Mesendoderm (in vitro differentiated cells): ENCODE data around the gene PPM1J.
"Not testable (repeated sequence)": the region's sequence is repeated elsewhere in the genome, so short reads cannot be mapped to it uniquely, and the experiment has no call there.

Experiments
- DNase-seq: peaks from one replicate; pipeline ENCODE4 v3.0.0; 2013
- H2AK5ac ChIP-seq: 2 replicates; pipeline ENCODE4 v1.6.1; 2013; ENCODE audit warnings: low read length, inconsistent platforms
- H2BK120ac ChIP-seq: 2 replicates; pipeline ENCODE4 v1.6.1; 2013; ENCODE audit warnings: low read depth, mild to moderate bottlenecking, low read length, moderate library complexity, mixed read lengths
- H2BK15ac ChIP-seq: replicated peaks from 2 replicates; pipeline ENCODE4 v1.6.1; 2013; ENCODE audit warnings: low read depth, mild to moderate bottlenecking, moderate library complexity
- H2BK5ac ChIP-seq: 2 replicates; pipeline ENCODE4 v1.6.1; 2013; ENCODE audit warnings: low read length, inconsistent platforms
- H3K18ac ChIP-seq: 2 replicates; pipeline ENCODE4 v1.6.1; 2013; ENCODE audit warnings: mild to moderate bottlenecking, low read length, mixed read lengths
- H3K23ac ChIP-seq: one replicate; pipeline ENCODE4 v1.6.1; 2013; ENCODE audit warnings: low read length
- H3K27ac ChIP-seq: 2 replicates; pipeline ENCODE4 v1.5.1; 2013; ENCODE audit warnings: low read depth, mild to moderate bottlenecking, inconsistent platforms, low read length, moderate library complexity
- H3K27me3 ChIP-seq: 2 replicates; pipeline ENCODE4 v1.6.1; 2013; ENCODE audit warnings: low read length, control low read depth, mild to moderate bottlenecking, inconsistent platforms; ENCODE audit not compliant: insufficient read depth, poor library complexity
- H3K36me3 ChIP-seq: 2 replicates; pipeline ENCODE4 v1.6.1; 2013; ENCODE audit warnings: low read length, inconsistent platforms; ENCODE audit not compliant: control insufficient read depth, insufficient read depth
- H3K4ac ChIP-seq: one replicate; pipeline ENCODE4 v1.6.1; 2013; ENCODE audit warnings: low read depth, mild to moderate bottlenecking, low read length, moderate library complexity
- H3K4me1 ChIP-seq: 2 replicates; pipeline ENCODE4 v1.6.1; 2013; ENCODE audit warnings: low read depth, low read length, inconsistent platforms; ENCODE audit not compliant: control insufficient read depth
- H3K4me2 ChIP-seq: 2 replicates; pipeline ENCODE4 v1.6.1; 2013; ENCODE audit warnings: low read length
- H3K4me3 ChIP-seq: 2 replicates; pipeline ENCODE4 v1.5.1; 2013; ENCODE audit warnings: mild to moderate bottlenecking, low read length
- H3K56ac ChIP-seq: one replicate; pipeline ENCODE4 v1.6.1; 2013; ENCODE audit warnings: low read length
- H3K79me1 ChIP-seq: 2 replicates; pipeline ENCODE4 v1.6.1; 2013; ENCODE audit warnings: low read length, inconsistent platforms
- H3K79me2 ChIP-seq: 2 replicates; pipeline ENCODE4 v1.6.1; 2013; ENCODE audit warnings: mild to moderate bottlenecking, low read length; ENCODE audit not compliant: control insufficient read depth, insufficient read depth
- H3K9ac ChIP-seq: 2 replicates; pipeline ENCODE4 v1.6.1; 2013; ENCODE audit warnings: low read length, inconsistent platforms
- H4K5ac ChIP-seq: one replicate; pipeline ENCODE4 v1.6.1; 2013; ENCODE audit warnings: low read length
- H4K8ac ChIP-seq: one replicate; pipeline ENCODE4 v1.6.1; 2013; ENCODE audit warnings: low read depth, mild to moderate bottlenecking, control low read depth, low read length, moderate library complexity
- WGBS: extraction: QIAGEN DNeasy Blood & Tissue Kit; methylation state at CpG from one replicate; pipeline ENCODE4 v1.1.7; 2013; ENCODE audit warnings: low lambda C conversion rate, missing lambda C conversion rate; ENCODE audit not compliant: insufficient coverage; ENCODE audit errors: extremely low coverage; 5-methylcytosine and 5-hydroxymethylcytosine counted together

The PPM1J gene

DNA sequence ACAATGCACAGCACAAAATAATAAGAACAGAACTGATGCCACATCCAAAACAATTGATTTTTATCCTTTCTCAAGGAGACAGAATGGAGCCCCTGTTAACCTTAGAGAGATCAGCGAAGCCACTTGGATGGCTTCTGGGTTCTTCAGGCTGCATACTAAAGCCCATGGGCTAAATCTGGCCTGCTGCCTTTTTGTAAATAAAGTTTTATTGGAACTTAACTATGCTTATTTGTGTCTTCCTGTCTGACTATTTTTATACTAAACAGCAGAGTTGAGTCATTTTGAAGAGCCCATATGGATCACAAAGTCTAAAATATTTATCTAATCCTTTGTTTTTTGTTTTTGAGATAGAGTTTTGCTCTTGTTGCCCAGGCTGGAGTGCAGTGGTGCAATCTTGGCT lies 16.3 kb upstream of the PPM1J start:
- H3K79me2 ChIP-seq = no peaks in the 10 kb centered on the region
- H3K18ac ChIP-seq = no peak overlapping the region
- H3K4me3 ChIP-seq = no peak overlapping the region
- WGBS = no CpG with 5 or more reads among the region's 1 CpG
- no peak overlapping the region for H3K23ac ChIP-seq
- H2BK5ac ChIP-seq = no peak overlapping the region
- no peaks in the 10 kb centered on the region for H3K79me1 ChIP-seq
- no peaks in the 10 kb centered on the region for H3K36me3 ChIP-seq
- no peak overlapping the region for H4K5ac ChIP-seq
- no peak overlapping the region for H2BK120ac ChIP-seq
- no peak for DNase-seq
- H3K4me1 ChIP-seq = no peaks in the 10 kb centered on the region
- no peak overlapping the region for H4K8ac ChIP-seq
- no peak overlapping the region for H2BK15ac ChIP-seq
- H3K27ac ChIP-seq = no peak overlapping the region
- H3K9ac ChIP-seq = no peak overlapping the region
- no peak overlapping the region for H2AK5ac ChIP-seq
- H3K4me2 ChIP-seq = no peak overlapping the region
- no peaks in the 10 kb centered on the region for H3K27me3 ChIP-seq
- no peak overlapping the region for H3K4ac ChIP-seq
- H3K56ac ChIP-seq = no peak overlapping the region

GRCh38 chr1:112729909-112730308 lies 14.8 kb upstream of the PPM1J start:
- no peak overlapping the region for H2BK15ac ChIP-seq
- H2AK5ac ChIP-seq = no peak overlapping the region
- no CpG with 5 or more reads among the region's 1 CpG for WGBS
- no peaks in the 10 kb centered on the region for H3K79me2 ChIP-seq
- H3K4me1 ChIP-seq = no peaks in the 10 kb centered on the region
- DNase-seq = no peak
- H3K9ac ChIP-seq = no peak overlapping the region
- no peak overlapping the region for H3K4me2 ChIP-seq
- H3K79me1 ChIP-seq = no peaks in the 10 kb centered on the region
- H2BK5ac ChIP-seq = no peak overlapping the region
- H4K8ac ChIP-seq = no peak overlapping the region
- no peak overlapping the region for H3K23ac ChIP-seq
- no peak overlapping the region for H4K5ac ChIP-seq
- H3K18ac ChIP-seq = no peak overlapping the region
- no peaks in the 10 kb centered on the region for H3K36me3 ChIP-seq
- no peak overlapping the region for H3K4ac ChIP-seq
- H3K27me3 ChIP-seq = no peaks in the 10 kb centered on the region
- no peak overlapping the region for H3K4me3 ChIP-seq
- no peak overlapping the region for H2BK120ac ChIP-seq
- no peak overlapping the region for H3K27ac ChIP-seq
- H3K56ac ChIP-seq = no peak overlapping the region

DNA sequence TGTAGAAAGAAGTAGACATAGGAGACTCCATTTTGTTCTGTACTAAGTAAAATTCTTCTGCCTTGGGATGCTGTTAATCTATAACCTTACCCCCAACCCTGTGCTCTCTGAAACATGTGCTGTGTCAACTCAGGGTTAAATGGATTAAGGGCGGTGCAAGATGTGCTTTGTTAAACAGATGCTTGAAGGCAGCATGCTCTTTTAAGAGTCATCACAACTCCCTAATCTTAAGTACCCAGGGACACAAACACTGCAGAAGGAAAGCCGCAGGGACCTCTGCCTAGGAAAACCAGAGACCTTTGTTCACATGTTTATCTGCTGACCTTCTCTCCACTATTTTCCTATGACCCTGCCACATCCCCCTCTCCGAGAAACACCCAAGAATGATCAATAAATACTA lies 13.9 kb upstream of the PPM1J start:
- WGBS = no CpG with 5 or more reads among the region's 3 CpGs
- DNase-seq = not testable (repeated sequence)

GRCh38 chr1:112728306-112728971 lies 13.3 kb upstream of the PPM1J start:
- not testable (repeated sequence) for H3K23ac ChIP-seq, H2BK120ac ChIP-seq, H3K36me3 ChIP-seq, H2AK5ac ChIP-seq, H3K4me2 ChIP-seq, DNase-seq, H3K79me2 ChIP-seq, H4K5ac ChIP-seq, H3K79me1 ChIP-seq, H2BK5ac ChIP-seq, H3K4me3 ChIP-seq, H3K56ac ChIP-seq, H3K4ac ChIP-seq, H2BK15ac ChIP-seq, H3K18ac ChIP-seq, H3K9ac ChIP-seq, H4K8ac ChIP-seq, H3K27ac ChIP-seq, H3K27me3 ChIP-seq, H3K4me1 ChIP-seq
- no CpG with 5 or more reads among the region's 33 CpGs for WGBS

More for the DNA sequence above, 13.9 kb upstream of the PPM1J start:
- H3K56ac ChIP-seq, H2AK5ac ChIP-seq, H3K18ac ChIP-seq, H3K27ac ChIP-seq, H4K8ac ChIP-seq, H3K4me2 ChIP-seq, H3K9ac ChIP-seq, H3K4me1 ChIP-seq, H2BK120ac ChIP-seq, H3K4me3 ChIP-seq, H4K5ac ChIP-seq, H3K79me1 ChIP-seq, H3K4ac ChIP-seq, H3K36me3 ChIP-seq, H3K79me2 ChIP-seq, H2BK5ac ChIP-seq, H3K23ac ChIP-seq, H3K27me3 ChIP-seq, H2BK15ac ChIP-seq: not testable (repeated sequence)

- Histone ChIP-seq H3K56ac (no peak overlapping the region), H3K36me3 (no peaks in the 10 kb centered on the region), H3K4ac (no peak overlapping the region), H2BK5ac (no peak overlapping the region), H3K27ac (no peak overlapping the region), H4K8ac (no peak overlapping the region), H3K79me2 (no peaks in the 10 kb centered on the region), H3K79me1 (no peaks in the 10 kb centered on the region), H2BK15ac (no peak overlapping the region), H3K27me3 (no peaks in the 10 kb centered on the region), H3K4me1 (no peaks in the 10 kb centered on the region), H2AK5ac (no peak overlapping the region), H3K4me2 (no peak overlapping the region), H3K18ac (no peak overlapping the region), H3K9ac (no peak overlapping the region), H3K23ac (no peak overlapping the region), H4K5ac (no peak overlapping the region), H3K4me3 (no peak overlapping the region), H2BK120ac (no peak overlapping the region)
- WGBS = no CpG with 5 or more reads among the region's 2 CpGs
- peak; percentile 66 for DNase-seq
Measured at GRCh38 chr1:112727716-112728115, 12.6 kb upstream of the PPM1J start.

GRCh38 chr1:112724240-112724639 lies 9.1 kb upstream of the PPM1J start:
- not testable (repeated sequence) for H3K4me3 ChIP-seq, H3K79me1 ChIP-seq, H2BK120ac ChIP-seq, H3K27ac ChIP-seq, H3K36me3 ChIP-seq, H3K4me2 ChIP-seq, H3K79me2 ChIP-seq, H3K4ac ChIP-seq, H3K27me3 ChIP-seq, H2AK5ac ChIP-seq, H4K5ac ChIP-seq, H3K18ac ChIP-seq, DNase-seq, H2BK15ac ChIP-seq, H3K23ac ChIP-seq, H4K8ac ChIP-seq, H3K4me1 ChIP-seq, H3K9ac ChIP-seq, H3K56ac ChIP-seq, H2BK5ac ChIP-seq
- no CpG with 5 or more reads among the region's 4 CpGs for WGBS
